WERI-Rb-1 (cell line): ENCODE data around the gene OSBP2.
A peak's percentile ranks its signal among the peaks of the same experiment; 100 is the strongest.
"Not testable (repeated sequence)": the region's sequence is repeated elsewhere in the genome, so short reads cannot be mapped to it uniquely, and the experiment has no call there.

Experiments used
- DNase-seq: peaks from one replicate; pipeline ENCODE4 v3.0.0-alpha.2; 2020
- H3K27ac ChIP-seq: fragments of 250-450 bp; sonication (Bioruptor Pico); 2 replicates; pipeline ENCODE4 v1.5.1; 2020; ENCODE audit warnings: mild to moderate bottlenecking, moderate library complexity
- H3K27me3 ChIP-seq: fragments of 250-450 bp; sonication (Bioruptor Pico); 2 replicates; pipeline ENCODE4 v1.5.1; 2021; ENCODE audit warnings: mild to moderate bottlenecking, low read depth, moderate library complexity; ENCODE audit not compliant: insufficient read depth, severe bottlenecking
- H3K36me3 ChIP-seq: fragments of 250-450 bp; sonication (Bioruptor Pico); 2 replicates; pipeline ENCODE4 v1.5.1; 2020; ENCODE audit warnings: mild to moderate bottlenecking, moderate library complexity
- H3K4me3 ChIP-seq: 2 replicates; pipeline ENCODE4 v1.5.1; 2011; ENCODE audit warnings: low read depth, mild to moderate bottlenecking, control low read depth, low read length
- H3K9me3 ChIP-seq: fragments of 250-450 bp; sonication (Bioruptor Pico); 2 replicates; pipeline ENCODE4 v1.5.1; 2021; ENCODE audit warnings: mild to moderate bottlenecking, moderate library complexity; ENCODE audit not compliant: severe bottlenecking
- CTCF ChIP-seq: IDR thresholded peaks from 2 replicates; pipeline ENCODE4 v1.5.1; 2011; ENCODE audit warnings: low read depth, mild to moderate bottlenecking, control low read depth, inconsistent platforms, low read length

OSBP2 gene

GRCh38 chr22:30671071-30671470 is 23.6 kb upstream of the OSBP2 start:
- Histone ChIP-seq H3K27me3 (no peaks in the 10 kb centered on the region), H3K9me3 (peaks cover 2% of the 10 kb centered on the region), H3K36me3 (no peaks in the 10 kb centered on the region), H3K4me3 (no peak overlapping the region), H3K27ac (peak overlapping the region; percentile 1; the same call in 1 of the 2 replicates)
- no peak for TF ChIP-seq CTCF
- peak; percentile 54 for DNase-seq

- Histone ChIP-seq H3K4me3 (no peak overlapping the region), H3K36me3 (no peaks in the 10 kb centered on the region), H3K27me3 (no peaks in the 10 kb centered on the region), H3K9me3 (peaks cover 2% of the 10 kb centered on the region), H3K27ac (no peak overlapping the region)
- no peak for DNase-seq
- TF ChIP-seq CTCF: no peak
Measured at GRCh38 chr22:30673136-30673535, 21.5 kb upstream of the OSBP2 start.

GRCh38 chr22:30674482-30674881 is 20.2 kb upstream of the OSBP2 start:
- Histone ChIP-seq H3K4me3 (no peak overlapping the region), H3K9me3 (peaks cover 2% of the 10 kb centered on the region), H3K27me3 (no peaks in the 10 kb centered on the region), H3K36me3 (no peaks in the 10 kb centered on the region), H3K27ac (no peak overlapping the region)
- no peak for DNase-seq
- no peak for TF ChIP-seq CTCF

GRCh38 chr22:30675436-30675835 is 19.2 kb upstream of the OSBP2 start:
- H3K27ac ChIP-seq: peak overlapping the region; percentile 72
- peak; percentile 68 for DNase-seq

GRCh38 chr22:30676565-30676964 is 18.1 kb upstream of the OSBP2 start:
- H3K36me3 ChIP-seq, H3K27ac ChIP-seq, H3K9me3 ChIP-seq, DNase-seq, H3K27me3 ChIP-seq, H3K4me3 ChIP-seq: not testable (repeated sequence)

More at GRCh38 chr22:30675436-30675835, 19.2 kb upstream of the OSBP2 start:
- TF ChIP-seq CTCF: no peak
- peaks cover 2% of the 10 kb centered on the region for H3K9me3 ChIP-seq
- H3K4me3 ChIP-seq: no peak overlapping the region
- no peaks in the 10 kb centered on the region for H3K27me3 ChIP-seq
- H3K36me3 ChIP-seq: no peaks in the 10 kb centered on the region

- H3K9me3 ChIP-seq, H3K4me3 ChIP-seq, DNase-seq, H3K27me3 ChIP-seq, H3K36me3 ChIP-seq, H3K27ac ChIP-seq: not testable (repeated sequence)
Measured at GRCh38 chr22:30679895-30680690, 14.6 kb upstream of the OSBP2 start.
